Measurements from ENCODE around the gene OGG1. TPM values are rescaled to one million over a fixed set of nuclear protein-coding genes. Genes with fewer than 3 reads are reported as not detected.

The OGG1 gene
- total RNA-seq = 13.2 and 15.9 TPM in 2 replicates

DNA sequence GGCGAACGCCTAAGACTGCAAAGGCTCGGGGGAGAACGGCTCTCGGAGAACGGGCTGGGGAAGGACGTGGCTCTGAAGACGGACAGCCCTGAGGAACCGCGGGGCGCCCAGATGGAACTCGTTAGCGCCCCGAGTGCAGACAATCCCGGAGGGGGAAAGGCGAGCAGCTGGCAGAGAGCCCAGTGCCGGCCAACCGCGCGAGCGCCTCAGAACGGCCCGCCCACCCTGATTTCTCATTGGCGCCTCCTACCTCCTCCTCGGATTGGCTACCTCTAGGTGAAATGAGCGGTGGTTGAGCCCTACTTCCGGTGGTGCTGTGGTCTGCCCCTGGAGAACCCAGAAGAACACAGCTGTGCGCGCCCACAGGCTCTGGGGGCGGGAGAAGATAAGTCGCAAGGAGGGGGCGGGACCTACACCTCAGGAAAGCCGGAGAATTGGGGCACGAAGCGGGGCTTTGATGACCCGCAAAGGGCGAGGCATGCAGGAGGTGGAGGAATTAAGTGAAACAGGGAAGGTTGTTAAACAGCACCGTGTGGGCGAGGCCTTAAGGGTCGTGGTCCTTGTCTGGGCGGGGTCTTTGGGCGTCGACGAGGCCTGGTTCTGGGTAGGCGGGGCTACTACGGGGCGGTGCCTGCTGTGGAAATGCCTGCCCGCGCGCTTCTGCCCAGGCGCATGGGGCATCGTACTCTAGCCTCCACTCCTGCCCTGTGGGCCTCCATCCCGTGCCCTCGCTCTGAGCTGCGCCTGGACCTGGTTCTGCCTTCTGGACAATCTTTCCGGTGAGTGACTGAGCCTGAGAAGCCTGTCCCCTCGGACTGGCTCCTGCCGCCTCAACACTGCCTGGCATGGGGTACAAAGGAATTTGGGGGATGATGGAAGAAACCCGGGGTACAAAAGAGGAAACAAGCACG is at the start of gene OGG1:
OGG1 (plus strand) TSS at position 308 of the 911 bp plus-strand sequence; CDS start at position 643, 335 bp downstream.

DNA sequence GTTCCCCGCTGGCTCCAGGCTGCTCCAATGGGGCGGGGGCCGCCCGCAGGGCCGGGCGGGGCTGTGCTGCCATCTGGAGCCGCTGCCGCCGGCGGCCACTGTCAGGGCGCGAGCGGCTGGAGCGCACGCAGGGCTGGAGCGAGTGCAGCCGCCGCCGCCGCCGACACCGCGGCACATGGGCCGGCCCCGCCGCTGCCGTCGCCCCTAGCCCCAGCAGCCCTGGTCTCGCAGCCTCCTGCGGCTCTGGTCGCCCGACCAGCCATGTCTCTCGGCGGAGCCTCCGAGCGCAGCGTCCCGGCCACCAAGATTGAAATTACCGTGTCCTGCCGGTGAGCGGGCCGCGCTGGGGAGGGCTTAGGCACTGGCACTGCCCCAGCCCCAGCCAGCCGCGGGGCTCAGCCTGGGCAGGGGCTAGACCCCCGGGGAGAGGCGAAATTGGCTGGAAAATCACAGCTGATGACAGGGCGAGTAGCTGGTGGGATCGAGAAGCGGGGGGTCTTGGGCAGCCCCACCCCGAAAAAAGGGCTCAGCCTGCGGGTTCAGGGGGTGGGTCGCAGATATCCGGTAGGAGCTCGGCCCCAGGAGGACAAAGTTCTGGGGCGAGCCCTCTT is 45.9 kb upstream of the OGG1 start, which contains the start of gene CPNE9:
CPNE9 (plus strand) TSS at position 98 of the 611 bp plus-strand sequence; CDS start at position 262, 164 bp downstream.

DNA sequence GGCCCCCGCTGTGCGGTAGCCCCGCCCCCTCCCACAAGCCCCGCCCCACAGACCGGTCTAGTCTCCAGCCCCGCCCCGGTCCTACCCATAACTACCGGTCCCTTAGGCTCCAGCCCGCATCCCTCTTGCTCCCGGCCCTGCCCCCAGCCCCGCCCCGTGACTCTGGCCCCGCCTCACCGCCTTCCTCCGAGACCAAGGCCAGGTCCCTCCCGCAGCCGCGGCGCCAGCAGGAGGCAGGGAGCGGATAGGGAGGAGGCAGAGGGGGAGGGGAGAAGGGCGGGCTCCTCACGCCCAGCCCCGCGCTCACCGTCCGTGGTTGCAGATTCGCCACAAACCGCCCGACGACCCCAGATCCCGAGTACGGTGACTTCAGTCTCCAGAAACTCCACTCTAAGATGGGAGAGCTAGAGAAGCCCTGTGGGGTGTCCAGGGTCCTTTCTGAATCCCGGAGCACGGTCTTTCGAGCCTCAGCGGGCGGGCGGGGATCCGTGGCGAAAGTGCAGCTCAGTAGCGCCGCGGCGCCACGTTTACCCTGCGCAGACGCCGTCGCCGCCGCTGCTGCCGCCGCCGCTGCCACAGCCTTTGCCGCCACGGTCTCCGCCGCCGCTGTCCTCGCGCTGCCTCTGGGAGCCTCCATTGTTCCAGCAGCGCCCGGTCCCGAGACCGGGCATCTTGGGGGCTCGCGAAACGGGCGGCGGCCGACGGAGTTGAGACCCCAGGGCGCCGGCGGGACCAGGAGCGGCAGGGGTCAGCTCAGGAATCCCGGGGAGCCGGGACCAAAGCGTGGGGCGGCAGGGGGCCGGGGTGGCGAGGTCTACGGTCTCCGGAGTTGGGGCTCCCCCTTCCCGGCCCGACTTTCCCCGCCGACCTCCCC is 18.3 kb upstream of the OGG1 start, which contains the start of gene BRPF1:
BRPF1 (plus strand) TSS at position 530 of the 874 bp plus-strand sequence. CDS start 2,406 bp downstream, outside the sequence.

DNA sequence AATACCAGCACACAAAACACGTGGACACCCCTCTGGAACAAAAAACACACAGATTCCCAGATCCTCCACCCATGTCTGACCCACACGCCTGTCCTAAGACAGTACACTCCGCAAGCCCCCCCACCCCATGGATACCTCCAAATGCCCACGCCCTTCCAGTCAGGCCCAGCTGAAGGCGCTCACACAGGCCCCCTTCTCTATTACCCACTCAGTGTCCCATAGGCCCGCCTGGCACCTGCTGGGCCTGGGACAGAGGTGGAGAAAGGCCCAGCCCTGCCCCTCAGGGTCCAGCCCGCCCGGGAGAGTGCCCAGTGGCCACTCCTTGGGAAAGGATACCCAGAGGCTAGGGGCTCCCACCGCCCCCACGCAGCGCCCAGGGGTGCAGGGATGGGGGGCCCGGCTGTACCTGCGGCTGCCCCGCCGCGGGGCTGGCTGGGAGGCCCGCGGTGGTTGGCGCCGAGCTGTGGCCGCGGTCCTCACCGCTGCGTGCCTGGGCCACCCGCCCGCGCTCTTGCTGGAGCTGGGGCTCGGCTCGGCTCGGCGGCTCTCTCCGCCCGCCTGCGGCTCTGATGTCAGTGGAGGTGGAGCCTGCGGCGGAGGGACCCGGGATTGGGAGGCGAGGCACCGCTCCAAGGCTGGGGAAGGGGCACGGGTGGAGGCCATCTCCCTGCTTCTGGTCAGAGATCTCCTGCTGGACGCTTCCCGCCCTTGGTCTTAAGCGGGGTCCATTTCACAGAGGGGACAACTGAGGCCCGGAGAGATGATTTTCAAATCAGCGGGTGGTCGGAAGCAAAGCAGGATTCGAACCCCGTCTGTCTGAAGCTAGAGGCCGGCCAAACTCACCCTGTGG is 19.9 kb downstream of the OGG1 start, which contains the start of gene CAMK1:
CAMK1 (minus strand) TSS at position 522 of the 850 bp plus-strand sequence. CDS start 2,198 bp downstream, outside the sequence.

DNA sequence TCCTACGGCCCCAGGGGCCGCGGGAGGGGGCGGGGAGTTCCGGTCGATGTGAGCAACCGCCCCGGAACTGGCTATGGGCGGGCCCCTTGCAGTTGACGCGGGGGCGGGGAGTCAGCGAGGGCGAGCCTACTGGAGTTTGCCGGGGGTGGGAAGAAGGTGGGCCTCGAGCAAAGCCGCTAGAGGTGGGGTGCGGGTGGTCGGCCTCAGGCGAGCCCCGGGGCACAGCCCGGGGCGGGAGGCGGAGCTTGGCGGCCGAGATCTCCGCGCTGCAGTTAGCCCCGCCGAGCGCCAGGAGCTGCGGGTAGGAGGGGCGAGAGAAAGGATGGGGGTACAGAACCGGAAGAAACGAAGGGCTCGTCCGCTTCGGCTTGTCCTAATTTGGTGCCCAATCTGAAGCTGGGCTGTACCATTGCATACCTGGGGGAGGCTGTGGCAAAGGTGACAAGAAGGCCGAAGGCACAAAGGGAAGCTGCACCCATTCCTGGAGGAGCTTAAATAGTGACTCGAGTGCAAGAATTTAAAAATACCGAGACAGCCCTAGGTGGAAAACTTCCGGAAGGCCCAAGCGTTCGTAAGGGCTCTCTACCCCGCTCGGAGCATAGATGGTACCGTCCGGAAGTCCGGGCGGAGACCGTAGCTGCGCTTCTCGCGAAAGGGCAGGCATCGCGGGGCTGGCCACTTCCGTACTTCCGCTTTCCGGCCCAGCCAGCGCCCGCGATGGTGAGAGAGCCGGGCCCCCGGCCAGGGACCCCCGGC is 42.8 kb downstream of the OGG1 start, which contains the start of the genes ARPC4 and TADA3:
ARPC4 (plus strand) TSS at position 678 of the 756 bp plus-strand sequence; CDS start at position 718, 40 bp downstream.
TADA3 (minus strand) TSS at position 69 of the 756 bp plus-strand sequence. CDS start 1,007 bp downstream, outside the sequence.

Other genes with a start within 250 kb of the OGG1 start
- gene LHFPL4, start 196.1 kb upstream of the OGG1 start, total RNA-seq = not detected in 2 replicates
- 25.9 and 37.2 TPM in 2 replicates for gene MTMR14, start 100.4 kb upstream of the OGG1 start, total RNA-seq
- gene CPNE9, start 46.1 kb upstream of the OGG1 start, total RNA-seq = 0.19 TPM in 1 of 2 replicates, not detected in the other
- gene BRPF1, start 18.2 kb upstream of the OGG1 start, total RNA-seq = 11.6 and 19.0 TPM in 2 replicates
- gene CAMK1, start 20.0 kb downstream of the OGG1 start, total RNA-seq = 34.4 and 49.1 TPM in 2 replicates
- 44.8 and 65.2 TPM in 2 replicates for gene TADA3, start 42.5 kb downstream of the OGG1 start, total RNA-seq
- 238 and 387 TPM in 2 replicates for gene ARPC4, start 43.1 kb downstream of the OGG1 start, total RNA-seq
- gene TTLL3, start 60.3 kb downstream of the OGG1 start, total RNA-seq = 8.4 and 12.7 TPM in 2 replicates
- 22.8 and 28.0 TPM in 2 replicates for gene RPUSD3, start 94.1 kb downstream of the OGG1 start, total RNA-seq
- under 0.01 TPM in 1 of 2 replicates, not detected in the other for gene CIDEC, start 130.3 kb downstream of the OGG1 start, total RNA-seq
- 27.3 and 38.3 TPM in 2 replicates for gene JAGN1, start 140.7 kb downstream of the OGG1 start, total RNA-seq
- 0.56 and 1.2 TPM in 2 replicates for gene IL17RE, start 152.9 kb downstream of the OGG1 start, total RNA-seq
- gene IL17RC, start 167.1 kb downstream of the OGG1 start, total RNA-seq = 24.5 and 27.6 TPM in 2 replicates
- gene CRELD1, start 183.9 kb downstream of the OGG1 start, total RNA-seq = 23.6 and 77.0 TPM in 2 replicates
- gene PRRT3, start 202.5 kb downstream of the OGG1 start, total RNA-seq = 1.2 and 2.0 TPM in 2 replicates
- gene EMC3, start 236.9 kb downstream of the OGG1 start, total RNA-seq = 53.9 and 58.3 TPM in 2 replicates